Dendritic cell treated with granulocyte-macrophage colony-stimulating factor and Interleukin-4, amounts not matched to agents 40 ng/mL and 50 ng/mL, for 4 days (primary cell): Measurements from ENCODE around the gene DYNLT4.

Source experiments
- H3K27ac Mint-ChIP-seq: one replicate; pipeline ENCODE4 v1.8.0; 2022; ENCODE audit warnings: mild to moderate bottlenecking, mixed read lengths
- H3K27me3 Mint-ChIP-seq: one replicate; pipeline ENCODE4 v1.8.0; 2022; ENCODE audit warnings: mild to moderate bottlenecking, mixed read lengths
- H3K36me3 Mint-ChIP-seq: one replicate; pipeline ENCODE4 v1.8.0; 2022; ENCODE audit warnings: low read depth, mixed read lengths
- H3K4me1 Mint-ChIP-seq: one replicate; pipeline ENCODE4 v1.8.0; 2022; ENCODE audit warnings: low read depth, mixed read lengths
- H3K4me3 Mint-ChIP-seq: one replicate; pipeline ENCODE4 v1.8.0; 2022; ENCODE audit warnings: mild to moderate bottlenecking, moderate library complexity, mixed read lengths
- H3K9me3 Mint-ChIP-seq: one replicate; pipeline ENCODE4 v1.8.0; 2022; ENCODE audit warnings: mixed read lengths
- intact Hi-C: fragments of 100-400 bp; cut with micrococcal nuclease; formaldehyde crosslinking; loops from one replicate; pipeline ENCODE4 v1.15.0; 2022

The DYNLT4 gene

GRCh38 chr1:44810101-44810761 lies 3.1 kb upstream of the DYNLT4 start:
- Mint-ChIP-seq H3K4me1 (peaks cover 91% of the 10 kb centered on the region), H3K9me3 (no peaks in the 10 kb centered on the region), H3K27ac (peak overlapping the region; percentile 100), H3K4me3 (peak overlapping the region; percentile 71), H3K36me3 (peaks cover 54% of the 10 kb centered on the region), H3K27me3 (no peaks in the 10 kb centered on the region)
- intact Hi-C loops = no loop called here

GRCh38 chr1:44808938-44809917 lies 2.1 kb upstream of the DYNLT4 start:
- intact Hi-C loops = loop anchor here (1.0 kb wide), 1 partner anchor 9 kb away; the partner anchor contains the start of gene PLK3
- no peaks in the 10 kb centered on the region for H3K9me3 Mint-ChIP-seq
- H3K27me3 Mint-ChIP-seq = no peaks in the 10 kb centered on the region
- peaks cover 93% of the 10 kb centered on the region for H3K4me1 Mint-ChIP-seq
- H3K4me3 Mint-ChIP-seq = peak overlapping the region; percentile 71
- H3K27ac Mint-ChIP-seq = peak overlapping the region; percentile 100
- H3K36me3 Mint-ChIP-seq = peaks cover 57% of the 10 kb centered on the region

DNA sequence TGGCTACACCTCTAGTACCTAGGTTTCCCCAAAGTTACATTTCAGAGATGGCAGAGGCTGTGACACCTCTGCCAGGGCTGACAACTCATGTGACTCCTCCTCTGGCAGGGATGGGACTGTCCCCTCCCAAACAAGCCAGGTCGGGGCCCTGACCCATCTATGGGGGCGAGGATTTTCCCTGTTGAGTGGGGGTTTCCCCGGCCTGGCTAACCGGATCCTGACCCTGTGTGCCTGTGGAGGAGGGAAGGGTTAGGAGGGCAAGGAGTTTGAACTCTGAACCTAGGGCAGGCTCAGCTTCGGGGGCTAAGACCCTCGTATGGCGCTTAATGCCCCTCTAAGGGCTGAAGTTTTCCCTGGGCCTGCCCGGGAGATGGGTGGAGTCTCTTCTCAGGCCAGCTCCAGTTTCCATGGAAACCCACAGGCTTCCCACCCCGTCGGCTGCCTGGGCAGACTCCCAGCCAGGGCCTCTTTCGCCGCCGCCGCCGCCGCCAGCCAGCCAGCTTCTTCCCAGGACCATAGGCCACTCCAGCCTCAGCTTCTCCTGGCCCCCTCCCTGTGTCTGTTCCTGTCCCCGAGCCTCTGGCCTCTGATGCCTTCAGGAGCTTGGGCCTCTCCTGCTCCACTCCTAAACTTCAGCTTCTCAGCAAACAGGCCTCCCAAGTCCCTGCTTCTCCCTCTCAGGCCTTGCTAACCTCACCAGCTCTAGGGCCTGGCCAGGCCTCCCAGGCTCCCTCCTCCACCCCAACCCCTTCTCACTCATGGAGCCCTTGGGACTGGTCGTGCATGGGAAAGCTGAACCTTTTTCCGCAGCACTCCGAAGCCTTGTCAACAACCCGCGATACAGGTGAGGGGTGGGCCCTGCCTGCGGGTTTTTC lies 1.1 kb upstream of the DYNLT4 start, which contains the start of gene BTBD19:
TSS of gene BTBD19 (plus strand) at position 461 of the 875 bp plus-strand sequence. CDS start at position 759, 298 bp downstream.
- peaks cover 93% of the 10 kb centered on the region for H3K4me1 Mint-ChIP-seq
- intact Hi-C loops = no loop called here
- no peaks in the 10 kb centered on the region for H3K27me3 Mint-ChIP-seq
- H3K4me3 Mint-ChIP-seq = peak within 1 kb of the TSS; percentile 71
- peak within 1 kb of the TSS; percentile 100 for H3K27ac Mint-ChIP-seq
- peaks cover 63% of the 10 kb centered on the region for H3K36me3 Mint-ChIP-seq
- no peaks in the 10 kb centered on the region for H3K9me3 Mint-ChIP-seq

GRCh38 chr1:44807364-44808062 lies 362 bp upstream of the DYNLT4 start:
- intact Hi-C loops = no loop called here
- no peaks in the 10 kb centered on the region for H3K9me3 Mint-ChIP-seq
- H3K4me1 Mint-ChIP-seq = peaks cover 93% of the 10 kb centered on the region
- peaks cover 63% of the 10 kb centered on the region for H3K36me3 Mint-ChIP-seq
- no peaks in the 10 kb centered on the region for H3K27me3 Mint-ChIP-seq
- H3K4me3 Mint-ChIP-seq = peak overlapping the region; percentile 71
- H3K27ac Mint-ChIP-seq = peak overlapping the region; percentile 100

GRCh38 chr1:44806025-44806703 lies 987 bp downstream of the DYNLT4 start:
- Mint-ChIP-seq H3K9me3 (no peaks in the 10 kb centered on the region), H3K4me1 (peaks cover 90% of the 10 kb centered on the region)

GRCh38 chr1:44805311-44806024 lies 1.7 kb downstream of the DYNLT4 start:
- Mint-ChIP-seq H3K27ac (peak overlapping the region; percentile 100), H3K27me3 (no peaks in the 10 kb centered on the region), H3K4me3 (no peak overlapping the region), H3K9me3 (no peaks in the 10 kb centered on the region), H3K36me3 (peaks cover 65% of the 10 kb centered on the region), H3K4me1 (peaks cover 88% of the 10 kb centered on the region)
- intact Hi-C loops = no loop called here

More at GRCh38 chr1:44806025-44806703, 987 bp downstream of the DYNLT4 start:
- no peak overlapping the region for H3K4me3 Mint-ChIP-seq
- intact Hi-C loops = no loop called here
- H3K36me3 Mint-ChIP-seq = peaks cover 65% of the 10 kb centered on the region
- no peaks in the 10 kb centered on the region for H3K27me3 Mint-ChIP-seq
- H3K27ac Mint-ChIP-seq = peak overlapping the region; percentile 100

DNA sequence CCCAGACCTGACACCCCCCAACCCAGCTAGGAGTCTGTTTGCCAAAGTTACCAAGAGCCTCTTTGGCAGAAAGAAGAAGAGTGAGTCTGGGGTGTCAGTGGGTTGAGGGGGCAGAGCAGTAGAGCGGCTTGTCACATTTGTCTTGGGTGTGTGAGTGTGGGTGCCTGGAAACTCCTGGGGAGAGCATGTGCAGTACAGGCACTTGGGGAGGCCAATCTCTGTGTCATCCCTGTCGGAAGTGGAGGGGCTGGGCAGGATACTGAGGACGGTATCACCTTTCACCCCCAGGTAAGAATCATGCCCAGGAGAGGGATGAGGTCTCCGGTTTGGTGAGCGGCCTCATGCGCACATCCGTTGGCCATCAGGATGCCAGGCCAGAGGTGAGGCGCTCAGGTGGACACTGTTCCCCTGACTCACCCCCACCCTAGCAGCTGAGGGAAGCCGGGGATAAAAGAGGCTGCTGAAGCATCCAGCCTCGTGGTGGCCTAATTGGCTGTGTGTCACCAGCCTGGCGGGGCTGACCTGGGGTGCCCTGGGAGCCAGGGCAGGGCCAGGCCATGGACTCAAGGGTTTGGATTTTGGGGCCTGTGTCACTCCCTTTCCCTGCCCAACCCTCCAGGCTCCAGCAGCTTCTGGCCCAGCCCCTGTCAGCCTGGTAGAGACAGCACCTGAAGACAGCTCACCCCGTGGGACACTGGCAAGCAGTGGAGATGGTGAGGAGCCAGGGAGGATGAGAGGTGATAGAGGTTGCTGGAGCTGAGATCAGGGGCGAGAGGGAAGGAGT lies 3.6 kb downstream of the DYNLT4 start:
- peak overlapping the region; percentile 32 for H3K4me3 Mint-ChIP-seq
- no peaks in the 10 kb centered on the region for H3K27me3 Mint-ChIP-seq
- H3K9me3 Mint-ChIP-seq = no peaks in the 10 kb centered on the region
- H3K27ac Mint-ChIP-seq = peak overlapping the region; percentile 47
- H3K4me1 Mint-ChIP-seq = peaks cover 80% of the 10 kb centered on the region
- intact Hi-C loops = no loop called here
- peaks cover 68% of the 10 kb centered on the region for H3K36me3 Mint-ChIP-seq

- peak overlapping the region; percentile 47 for H3K27ac Mint-ChIP-seq
- peaks cover 75% of the 10 kb centered on the region for H3K4me1 Mint-ChIP-seq
- intact Hi-C loops = no loop called here
- no peaks in the 10 kb centered on the region for H3K9me3 Mint-ChIP-seq
- peak overlapping the region; percentile 32 for H3K4me3 Mint-ChIP-seq
- no peaks in the 10 kb centered on the region for H3K27me3 Mint-ChIP-seq
- H3K36me3 Mint-ChIP-seq = peaks cover 65% of the 10 kb centered on the region
Observed at GRCh38 chr1:44803062-44803311, 4.2 kb downstream of the DYNLT4 start.

GRCh38 chr1:44802306-44803061 lies 4.7 kb downstream of the DYNLT4 start:
- no peaks in the 10 kb centered on the region for H3K9me3 Mint-ChIP-seq
- peaks cover 70% of the 10 kb centered on the region for H3K4me1 Mint-ChIP-seq
- peaks cover 64% of the 10 kb centered on the region for H3K36me3 Mint-ChIP-seq
- peak overlapping the region; percentile 96 for H3K4me3 Mint-ChIP-seq
- H3K27me3 Mint-ChIP-seq = no peaks in the 10 kb centered on the region
- intact Hi-C loops = no loop called here
- H3K27ac Mint-ChIP-seq = peak overlapping the region; percentile 47

DNA sequence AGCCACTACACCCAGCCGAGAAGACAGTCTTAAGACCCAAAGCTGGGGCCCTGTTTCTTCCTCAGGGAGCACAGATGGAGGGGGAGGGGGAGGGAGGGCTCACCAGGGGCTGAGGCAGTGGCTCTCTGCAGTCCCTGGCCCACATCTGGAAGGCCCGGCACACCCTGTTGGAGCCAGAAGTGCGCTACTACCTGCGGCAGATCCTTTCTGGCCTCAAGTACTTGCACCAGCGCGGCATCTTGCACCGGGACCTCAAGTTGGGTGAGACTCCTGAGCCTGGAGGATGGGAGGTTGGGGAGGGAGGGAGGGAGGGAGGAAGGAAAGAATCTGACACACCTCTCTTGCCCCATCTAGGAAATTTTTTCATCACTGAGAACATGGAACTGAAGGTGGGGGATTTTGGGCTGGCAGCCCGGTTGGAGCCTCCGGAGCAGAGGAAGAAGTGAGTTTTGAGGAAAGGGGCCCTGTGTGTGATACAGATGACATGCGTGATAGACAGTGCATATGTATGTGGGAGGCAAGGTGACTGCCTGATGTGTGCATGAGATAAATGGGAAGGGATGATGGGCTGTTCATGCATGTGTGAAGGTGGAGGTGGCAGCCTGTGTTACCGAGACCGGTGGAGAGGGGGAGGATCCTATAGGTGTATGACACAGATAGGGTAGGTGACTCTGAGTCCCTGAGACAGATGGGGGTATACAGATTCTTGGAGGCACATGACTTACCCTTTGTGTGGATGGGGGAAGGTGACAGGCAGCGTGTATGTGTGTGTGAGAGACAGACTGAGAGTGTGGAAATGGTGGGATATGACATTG lies 5.5 kb downstream of the DYNLT4 start:
- peaks cover 56% of the 10 kb centered on the region for H3K36me3 Mint-ChIP-seq
- peaks cover 62% of the 10 kb centered on the region for H3K4me1 Mint-ChIP-seq

More for the DNA sequence above, 5.5 kb downstream of the DYNLT4 start:
- intact Hi-C loops = no loop called here
- no peaks in the 10 kb centered on the region for H3K9me3 Mint-ChIP-seq
- peak overlapping the region; percentile 96 for H3K4me3 Mint-ChIP-seq
- H3K27ac Mint-ChIP-seq = peak overlapping the region; percentile 3
- H3K27me3 Mint-ChIP-seq = no peaks in the 10 kb centered on the region
